Measurements from ENCODE around the gene MSH3.
A peak's percentile ranks its signal among the peaks of the same experiment; 100 is the strongest.
"Not testable (repeated sequence)": the region's sequence is repeated elsewhere in the genome, so short reads cannot be mapped to it uniquely, and the experiment has no call there.

Gene MSH3

GRCh38 chr5:80740488-80740887 lies 86.0 kb downstream of the MSH3 start:
- not testable (repeated sequence) for H3K27me3 Mint-ChIP-seq, H3K9me3 Mint-ChIP-seq, H3K27ac Mint-ChIP-seq, H3K4me3 Mint-ChIP-seq
- Mint-ChIP-seq H3K36me3 (ENCODE audit: low read depth) (peaks cover 62% of the 10 kb centered on the region), H3K4me1 (ENCODE audit: low read depth) (peaks cover 17% of the 10 kb centered on the region)

DNA sequence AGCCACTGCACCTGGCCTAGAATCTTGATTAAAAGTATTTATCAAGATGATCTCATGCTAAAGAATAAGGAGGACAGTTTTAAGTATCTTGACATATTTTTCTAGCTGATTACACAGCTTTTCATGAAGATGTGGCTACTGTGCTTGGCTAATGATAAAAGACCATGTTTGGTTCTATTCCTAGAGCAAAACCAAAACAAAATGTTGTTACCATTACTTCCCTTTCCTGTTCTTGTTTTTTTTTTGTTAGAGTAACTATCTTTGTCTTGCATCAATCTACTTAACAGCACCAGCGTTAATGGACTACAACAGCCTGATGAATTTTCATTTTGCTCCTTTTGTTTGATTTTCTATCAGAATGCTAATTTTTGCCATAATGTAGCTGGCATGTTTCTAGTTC lies 86.5 kb downstream of the MSH3 start:
- H3K9me3 Mint-ChIP-seq: no peaks in the 10 kb centered on the region

GRCh38 chr5:80744149-80744548 lies 89.7 kb downstream of the MSH3 start:
- no peaks in the 10 kb centered on the region for H3K27me3 Mint-ChIP-seq
- H3K36me3 Mint-ChIP-seq (ENCODE audit: low read depth): peaks cover 86% of the 10 kb centered on the region
- H3K9me3 Mint-ChIP-seq: no peaks in the 10 kb centered on the region
- H3K27ac Mint-ChIP-seq: no peak overlapping the region
- H3K4me1 Mint-ChIP-seq (ENCODE audit: low read depth): peaks cover 17% of the 10 kb centered on the region
- H3K4me3 Mint-ChIP-seq: no peak overlapping the region

More for the DNA sequence above, 86.5 kb downstream of the MSH3 start:
- Mint-ChIP-seq H3K27ac (peak overlapping the region; percentile 23), H3K27me3 (no peaks in the 10 kb centered on the region), H3K4me1 (ENCODE audit: low read depth) (peaks cover 17% of the 10 kb centered on the region), H3K36me3 (ENCODE audit: low read depth) (peaks cover 64% of the 10 kb centered on the region), H3K4me3 (no peak overlapping the region)

GRCh38 chr5:80745490-80745889 lies 91.0 kb downstream of the MSH3 start:
- Mint-ChIP-seq H3K27ac (no peak overlapping the region), H3K36me3 (ENCODE audit: low read depth) (peaks cover 90% of the 10 kb centered on the region), H3K9me3 (no peaks in the 10 kb centered on the region), H3K27me3 (no peaks in the 10 kb centered on the region), H3K4me1 (ENCODE audit: low read depth) (peaks cover 11% of the 10 kb centered on the region), H3K4me3 (no peak overlapping the region)

DNA sequence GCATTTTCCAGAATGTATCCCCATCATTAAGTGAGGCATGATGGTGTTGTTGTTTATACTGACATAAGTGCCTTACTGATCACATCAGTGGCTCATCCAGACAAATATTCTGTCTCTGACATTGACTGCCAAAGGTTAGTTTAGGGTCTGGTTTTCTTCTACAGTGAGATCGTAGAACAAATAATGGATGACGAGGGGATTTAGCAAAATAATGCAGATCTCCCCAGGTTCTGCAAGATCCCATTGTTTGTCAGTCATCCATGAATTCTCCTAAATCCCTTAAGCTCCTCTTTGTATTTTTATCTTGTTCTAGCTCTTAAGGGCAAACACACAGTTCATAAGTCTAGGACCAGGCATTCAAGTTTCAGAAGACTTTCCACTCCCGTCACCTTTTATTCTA lies 93.5 kb downstream of the MSH3 start:
- Mint-ChIP-seq H3K36me3 (ENCODE audit: low read depth) (peaks cover 94% of the 10 kb centered on the region), H3K27ac (no peak overlapping the region), H3K9me3 (peaks cover 3% of the 10 kb centered on the region), H3K27me3 (no peaks in the 10 kb centered on the region), H3K4me3 (no peak overlapping the region), H3K4me1 (ENCODE audit: low read depth) (peaks cover 8% of the 10 kb centered on the region)

- peaks cover 3% of the 10 kb centered on the region for H3K9me3 Mint-ChIP-seq
- peaks cover 64% of the 10 kb centered on the region for H3K36me3 Mint-ChIP-seq (ENCODE audit: low read depth)
- peaks cover 53% of the 10 kb centered on the region for H3K4me1 Mint-ChIP-seq (ENCODE audit: low read depth)
- no peaks in the 10 kb centered on the region for H3K27me3 Mint-ChIP-seq
- H3K4me3 Mint-ChIP-seq: no peak overlapping the region
- no peak overlapping the region for H3K27ac Mint-ChIP-seq
These were observed 98.0 kb downstream of the MSH3 start for GRCh38 chr5:80752427-80752826.

GRCh38 chr5:80753712-80754111 lies 99.3 kb downstream of the MSH3 start:
- no peak overlapping the region for H3K4me3 Mint-ChIP-seq
- H3K4me1 Mint-ChIP-seq (ENCODE audit: low read depth): peaks cover 64% of the 10 kb centered on the region
- no peak overlapping the region for H3K27ac Mint-ChIP-seq
- H3K36me3 Mint-ChIP-seq (ENCODE audit: low read depth): peaks cover 64% of the 10 kb centered on the region
- H3K27me3 Mint-ChIP-seq: no peaks in the 10 kb centered on the region
- H3K9me3 Mint-ChIP-seq: peaks cover 3% of the 10 kb centered on the region

DNA sequence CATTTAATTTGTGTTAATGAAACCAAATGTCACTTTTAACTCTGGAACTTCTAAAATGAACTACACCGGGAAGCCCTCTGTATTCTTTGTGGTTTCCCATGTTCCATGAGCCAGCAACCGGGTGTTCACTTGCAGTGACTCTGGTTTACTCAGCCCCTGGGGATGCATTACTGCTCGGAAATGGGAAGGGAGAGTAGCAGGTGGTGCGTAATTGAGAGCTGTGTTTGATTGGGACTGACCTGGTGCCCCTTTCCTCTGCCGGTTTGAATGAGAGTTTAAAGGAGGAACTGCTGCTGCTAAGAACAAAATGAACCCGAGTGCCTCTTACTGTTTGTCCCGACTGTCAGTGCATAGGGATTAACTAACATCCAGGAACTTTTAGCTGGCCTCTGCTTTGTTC lies 100.4 kb downstream of the MSH3 start:
- Mint-ChIP-seq H3K27me3 (no peaks in the 10 kb centered on the region), H3K9me3 (peaks cover 3% of the 10 kb centered on the region), H3K36me3 (ENCODE audit: low read depth) (peaks cover 64% of the 10 kb centered on the region), H3K27ac (peak overlapping the region; percentile 95), H3K4me1 (ENCODE audit: low read depth) (peaks cover 76% of the 10 kb centered on the region), H3K4me3 (peak overlapping the region; percentile 73)

DNA sequence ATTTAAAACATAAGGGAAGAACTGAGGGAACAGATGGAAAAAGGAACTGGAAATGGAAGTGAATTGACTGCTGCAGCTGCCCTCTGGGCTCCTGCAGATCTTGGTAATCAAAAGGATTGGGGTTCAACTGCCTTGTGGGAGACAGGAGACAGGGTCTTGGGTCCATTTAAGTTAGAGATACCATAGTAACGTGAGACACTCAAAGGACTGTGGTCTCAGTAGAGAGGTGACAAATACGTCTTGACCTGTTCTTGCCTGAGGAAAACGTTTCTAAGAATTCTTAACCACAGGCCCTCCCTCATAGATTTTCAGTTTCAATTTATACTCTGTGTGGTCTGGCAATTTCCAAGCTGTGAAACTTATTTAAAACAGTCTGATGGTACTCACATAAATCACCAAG lies 101.2 kb downstream of the MSH3 start:
- Mint-ChIP-seq H3K27me3 (no peaks in the 10 kb centered on the region), H3K4me1 (ENCODE audit: low read depth) (peaks cover 83% of the 10 kb centered on the region), H3K4me3 (peak overlapping the region; percentile 73), H3K9me3 (peaks cover 3% of the 10 kb centered on the region), H3K36me3 (ENCODE audit: low read depth) (peaks cover 64% of the 10 kb centered on the region), H3K27ac (peak overlapping the region; percentile 95)

DNA sequence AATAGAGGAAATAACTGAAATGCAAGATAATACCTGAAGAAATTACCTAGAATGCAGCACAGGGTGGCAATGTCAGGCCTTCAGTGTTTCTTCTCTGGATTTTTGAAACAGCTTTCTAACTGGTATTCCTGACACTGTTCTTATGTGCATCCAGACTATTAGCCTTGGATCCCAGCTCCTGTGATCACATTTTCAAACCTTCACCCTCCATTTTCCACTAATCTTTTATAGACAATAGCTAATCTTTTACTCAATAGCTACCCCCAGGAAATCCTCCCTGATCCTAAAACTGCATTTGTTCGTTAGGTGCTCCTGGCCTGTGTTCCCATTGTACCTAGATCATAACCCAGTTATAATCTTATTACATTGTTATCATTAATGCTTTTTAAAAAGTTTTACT lies 101.8 kb downstream of the MSH3 start:
- Mint-ChIP-seq H3K4me1 (ENCODE audit: low read depth) (peaks cover 90% of the 10 kb centered on the region), H3K9me3 (peaks cover 3% of the 10 kb centered on the region), H3K27ac (peak overlapping the region; percentile 95), H3K4me3 (peak overlapping the region; percentile 73), H3K27me3 (no peaks in the 10 kb centered on the region), H3K36me3 (ENCODE audit: low read depth) (peaks cover 64% of the 10 kb centered on the region)

DNA sequence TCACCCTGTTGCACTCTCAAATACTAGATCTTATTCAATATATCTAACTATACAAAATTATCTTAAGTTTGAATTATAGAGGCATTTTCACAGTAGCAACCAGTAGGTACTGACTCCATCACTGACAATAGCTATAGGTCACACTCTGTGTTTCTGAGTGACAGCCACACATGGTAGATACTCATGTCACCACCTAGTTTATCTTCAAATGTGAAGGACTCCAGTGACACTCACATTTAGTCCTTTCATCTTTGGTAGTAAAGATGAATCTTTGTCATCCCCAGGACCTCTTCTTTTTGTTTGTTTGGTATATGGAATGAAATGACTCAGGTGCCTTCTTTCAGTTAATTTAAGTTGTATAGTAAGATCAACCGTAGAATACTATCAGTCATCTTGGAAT lies 102.8 kb downstream of the MSH3 start:
- Mint-ChIP-seq H3K27ac (peak overlapping the region; percentile 22), H3K4me3 (no peak overlapping the region), H3K36me3 (ENCODE audit: low read depth) (peaks cover 55% of the 10 kb centered on the region), H3K4me1 (ENCODE audit: low read depth) (peaks cover 93% of the 10 kb centered on the region), H3K9me3 (peaks cover 3% of the 10 kb centered on the region), H3K27me3 (no peaks in the 10 kb centered on the region)

GRCh38 chr5:80759866-80760577 lies 105.6 kb downstream of the MSH3 start:
- Mint-ChIP-seq H3K4me3 (peak overlapping the region; percentile 42), H3K4me1 (ENCODE audit: low read depth) (peaks cover 71% of the 10 kb centered on the region), H3K36me3 (ENCODE audit: low read depth) (peaks cover 60% of the 10 kb centered on the region), H3K27me3 (no peaks in the 10 kb centered on the region), H3K9me3 (no peaks in the 10 kb centered on the region), H3K27ac (peak overlapping the region; percentile 89)

GRCh38 chr5:80760680-80761079 lies 106.2 kb downstream of the MSH3 start:
- no peaks in the 10 kb centered on the region for H3K9me3 Mint-ChIP-seq
- H3K36me3 Mint-ChIP-seq (ENCODE audit: low read depth): peaks cover 64% of the 10 kb centered on the region
- H3K4me1 Mint-ChIP-seq (ENCODE audit: low read depth): peaks cover 65% of the 10 kb centered on the region
- H3K4me3 Mint-ChIP-seq: peak overlapping the region; percentile 11
- H3K27me3 Mint-ChIP-seq: no peaks in the 10 kb centered on the region
- H3K27ac Mint-ChIP-seq: peak overlapping the region; percentile 89

- Mint-ChIP-seq H3K27ac (peak overlapping the region; percentile 89), H3K36me3 (ENCODE audit: low read depth) (peaks cover 68% of the 10 kb centered on the region), H3K4me1 (ENCODE audit: low read depth) (peaks cover 60% of the 10 kb centered on the region)
These were observed 106.7 kb downstream of the MSH3 start for GRCh38 chr5:80761176-80761575.

GRCh38 chr5:80761966-80762365 lies 107.5 kb downstream of the MSH3 start:
- Mint-ChIP-seq H3K36me3 (ENCODE audit: low read depth) (peaks cover 68% of the 10 kb centered on the region), H3K4me1 (ENCODE audit: low read depth) (peaks cover 52% of the 10 kb centered on the region), H3K27me3 (no peaks in the 10 kb centered on the region), H3K9me3 (no peaks in the 10 kb centered on the region), H3K4me3 (no peak overlapping the region), H3K27ac (peak overlapping the region; percentile 42)

More at GRCh38 chr5:80761176-80761575, 106.7 kb downstream of the MSH3 start:
- Mint-ChIP-seq H3K4me3 (peak overlapping the region; percentile 17), H3K9me3 (no peaks in the 10 kb centered on the region), H3K27me3 (no peaks in the 10 kb centered on the region)

DNA sequence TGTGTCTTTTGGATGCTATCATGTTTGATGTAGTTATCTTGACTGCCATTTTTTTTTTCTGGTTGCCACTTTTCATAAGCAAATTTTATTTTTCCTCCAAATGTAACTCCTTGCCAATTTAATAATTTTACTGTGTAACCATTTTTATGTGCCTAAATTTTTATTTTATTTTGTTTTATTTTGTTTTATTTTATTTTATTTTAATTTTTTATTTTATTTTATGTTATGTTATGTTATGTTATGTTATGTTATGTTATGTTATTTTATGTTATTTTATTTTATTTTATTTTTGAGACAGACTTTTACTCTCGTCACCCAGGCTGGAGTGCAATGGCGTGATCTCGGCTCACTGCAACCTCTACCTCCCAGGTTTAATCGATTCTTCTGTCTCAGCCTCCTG lies 108.1 kb downstream of the MSH3 start:
- Mint-ChIP-seq H3K4me1 (ENCODE audit: low read depth) (peaks cover 46% of the 10 kb centered on the region), H3K4me3 (no peak overlapping the region), H3K9me3 (no peaks in the 10 kb centered on the region), H3K36me3 (ENCODE audit: low read depth) (peaks cover 66% of the 10 kb centered on the region), H3K27ac (no peak overlapping the region), H3K27me3 (no peaks in the 10 kb centered on the region)

All from stimulated activated naive CD8-positive, alpha-beta T cell treated with anti-CD3 and anti-CD28 coated beads, Interleukin-15, Interleukin-2, amounts not matched to agents 100 ng/mL and 50 ng/mL, for 24 hours (primary cell).